ENCODE results near the gene CFAP70.

GRCh38 chr10:73366381-73367298 lies 8.0 kb upstream of the CFAP70 start:
- TF ChIP-seq CTCF (IDR thresholded peaks at IDR 0.05) (no peak), POLR2A (IDR thresholded peaks at IDR 0.05) (no peak)
